Ammon's horn (tissue), 1 donor: ENCODE data around the gene FBXL7.
A peak's percentile ranks its signal among the peaks of the same experiment; 100 is the strongest.

Source experiments
- DNase-seq: peaks from one replicate; pipeline ENCODE4 v3.0.0-alpha.2; 2016; ENCODE audit warnings: low spot score

The FBXL7 gene

DNA sequence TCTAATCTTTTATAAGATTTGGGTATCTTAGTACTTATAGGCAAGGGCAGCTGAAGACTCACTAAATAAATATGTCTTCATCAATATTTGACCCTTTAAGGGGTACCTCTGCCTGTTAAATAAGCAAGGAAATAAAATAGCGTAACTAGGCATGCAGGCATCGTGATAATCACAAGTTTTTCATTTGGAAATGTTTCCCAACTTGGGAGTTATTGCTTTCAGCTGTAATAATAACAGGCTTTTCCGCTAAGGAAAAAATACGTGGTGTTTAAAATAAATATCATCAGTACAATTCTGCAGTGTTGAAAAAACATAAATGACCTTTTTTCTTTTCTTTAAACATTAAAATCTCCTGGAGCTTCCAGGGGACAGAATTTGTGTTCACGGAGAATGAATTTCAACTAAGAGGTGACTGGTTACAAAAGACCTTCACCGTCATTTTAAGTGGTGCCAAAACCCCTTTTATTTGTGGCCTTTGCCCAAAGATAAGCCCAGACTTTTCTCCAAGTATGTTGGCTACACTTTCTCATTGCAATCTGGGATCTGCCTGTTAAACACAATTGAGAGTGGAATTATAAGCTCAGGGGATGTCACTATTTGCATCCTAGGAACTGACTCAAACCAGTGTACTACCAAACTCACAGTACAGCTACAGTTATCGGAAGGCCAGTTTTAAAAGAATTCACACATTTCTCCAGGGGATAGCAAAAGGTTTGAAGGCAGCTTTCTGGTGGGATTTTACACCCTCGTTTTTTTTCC lies 218.6 kb downstream of the FBXL7 start:
- DNase-seq = no peak

DNA sequence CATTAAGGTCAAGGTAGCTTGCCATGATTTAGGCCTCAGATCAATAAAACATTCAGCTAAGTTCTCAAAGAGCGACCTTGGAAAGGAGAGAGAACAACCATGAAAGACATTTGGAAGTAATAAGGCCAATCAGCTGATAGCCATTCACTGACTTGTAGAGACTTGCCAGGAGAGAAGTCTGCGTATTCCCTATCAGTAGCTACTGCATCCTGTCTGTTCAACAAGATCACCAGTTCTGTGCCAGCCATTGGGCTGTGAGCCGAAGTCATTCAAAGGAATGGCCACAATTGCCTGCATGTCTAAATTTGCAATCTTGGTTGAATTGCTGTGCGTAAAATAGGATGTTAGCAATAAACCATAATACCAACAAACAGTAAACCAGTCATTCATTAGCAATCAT lies 219.8 kb downstream of the FBXL7 start:
- DNase-seq = peak; percentile 24

DNA sequence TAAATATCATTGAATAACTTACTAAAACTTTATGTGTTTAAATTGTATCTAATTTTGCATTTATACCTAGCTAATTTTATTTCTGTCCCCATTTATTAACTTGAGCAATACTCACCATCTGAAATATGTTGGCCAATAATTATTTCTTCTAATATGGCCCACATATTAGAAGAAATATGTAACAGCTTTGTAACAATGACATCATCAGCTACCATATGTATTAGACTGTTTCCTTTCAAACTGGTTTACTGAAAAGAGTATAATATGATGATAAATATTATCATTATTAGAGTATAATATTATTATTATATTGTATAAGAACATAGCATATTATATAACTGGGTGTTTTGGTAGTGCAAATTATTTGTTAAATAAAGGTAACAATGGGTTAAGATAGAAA lies 220.5 kb downstream of the FBXL7 start:
- DNase-seq = no peak

DNA sequence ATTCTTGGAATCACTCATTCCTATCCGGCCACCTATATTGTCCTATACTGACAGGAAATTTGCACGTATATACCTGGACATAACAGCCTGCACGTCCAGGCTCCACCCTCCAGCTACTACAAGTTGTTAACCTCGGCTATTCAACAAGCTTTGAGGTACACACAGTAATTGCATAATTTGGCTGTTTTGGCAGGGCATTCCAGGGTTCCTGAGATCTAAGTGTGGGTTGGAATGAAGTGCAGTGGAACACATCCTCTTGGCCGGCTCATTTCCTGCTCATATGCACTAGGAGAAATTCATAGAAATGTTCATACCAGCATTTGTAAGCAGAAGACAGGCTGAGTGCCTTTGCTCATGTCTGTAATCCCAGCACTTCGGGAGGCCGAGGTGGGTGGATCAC lies 222.3 kb downstream of the FBXL7 start:
- DNase-seq = no peak

DNA sequence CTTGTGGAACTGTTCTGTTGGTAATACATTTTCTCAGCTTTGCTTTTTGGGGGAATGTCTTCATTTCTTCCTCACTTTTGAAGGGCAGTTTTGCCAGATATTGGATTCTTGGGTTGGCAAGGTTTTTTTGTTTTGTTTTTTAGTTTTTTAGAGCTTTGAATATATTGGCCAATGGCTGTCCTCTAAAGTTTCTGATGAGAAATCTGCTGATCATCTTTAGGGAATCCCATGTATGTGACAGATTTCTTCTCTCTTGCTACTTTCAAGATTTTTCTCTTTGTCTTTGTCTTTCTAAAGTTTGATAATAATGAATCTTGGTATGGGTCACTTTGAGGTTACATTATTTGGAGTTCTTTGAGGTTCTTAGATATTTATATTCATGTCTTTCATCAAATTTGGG lies 227.4 kb downstream of the FBXL7 start:
- DNase-seq = no peak

DNA sequence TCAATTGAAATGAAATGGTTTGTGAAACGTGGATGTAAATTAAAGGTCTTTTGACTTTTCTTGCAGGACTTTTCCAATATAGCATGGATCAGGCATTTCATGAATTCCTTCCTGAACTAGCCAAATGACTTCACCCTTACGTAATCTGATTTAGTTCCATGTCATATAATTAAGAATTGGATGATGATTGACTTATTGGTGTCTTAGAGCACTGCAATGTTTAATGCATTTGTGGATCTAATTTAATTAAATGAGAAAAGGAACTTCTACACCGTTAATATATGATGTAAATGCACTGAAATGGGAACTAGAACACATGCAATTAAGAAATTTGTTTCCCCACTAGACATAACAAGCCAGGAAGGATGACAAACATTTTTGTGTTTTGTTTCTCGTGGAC lies 228.8 kb downstream of the FBXL7 start:
- no peak for DNase-seq

DNA sequence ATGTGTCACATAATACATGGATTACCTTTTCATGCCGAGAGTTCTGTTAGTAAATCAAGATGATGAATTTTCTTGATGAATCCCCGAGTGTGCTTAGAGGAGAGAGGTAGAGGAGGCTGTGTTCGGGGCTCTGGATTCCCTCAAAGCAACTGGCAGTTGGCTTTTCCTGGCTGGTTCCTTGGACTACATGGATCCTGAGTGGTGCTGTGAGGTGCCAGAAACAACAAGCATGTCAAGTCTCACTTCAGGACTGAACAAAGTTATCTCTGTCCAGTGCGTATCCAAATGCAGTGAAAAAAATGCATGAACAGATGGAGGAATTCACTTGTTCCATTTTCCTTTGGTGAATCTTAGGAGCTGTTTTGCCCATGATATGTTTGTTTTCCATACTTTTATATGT lies 231.7 kb downstream of the FBXL7 start:
- no peak for DNase-seq

DNA sequence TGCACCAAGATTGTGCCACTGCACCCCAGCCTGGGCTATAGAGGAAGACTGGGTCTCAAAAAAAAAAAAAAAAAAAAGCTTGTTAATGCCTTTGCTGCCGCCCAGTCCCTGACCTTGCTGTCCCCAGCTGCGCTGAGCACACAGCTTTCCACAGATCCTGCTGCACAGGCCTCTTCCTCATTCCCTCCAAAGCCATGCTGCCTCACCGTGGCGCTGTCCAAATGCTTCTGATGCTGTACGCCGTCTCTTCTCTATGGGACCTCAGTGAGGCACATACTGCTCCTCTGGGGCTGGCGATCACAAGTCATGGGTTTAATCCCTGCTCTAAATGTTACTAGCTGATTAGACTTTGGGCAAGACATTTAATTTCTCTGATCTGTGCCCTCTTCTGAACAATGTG lies 234.1 kb downstream of the FBXL7 start:
- DNase-seq = no peak

DNA sequence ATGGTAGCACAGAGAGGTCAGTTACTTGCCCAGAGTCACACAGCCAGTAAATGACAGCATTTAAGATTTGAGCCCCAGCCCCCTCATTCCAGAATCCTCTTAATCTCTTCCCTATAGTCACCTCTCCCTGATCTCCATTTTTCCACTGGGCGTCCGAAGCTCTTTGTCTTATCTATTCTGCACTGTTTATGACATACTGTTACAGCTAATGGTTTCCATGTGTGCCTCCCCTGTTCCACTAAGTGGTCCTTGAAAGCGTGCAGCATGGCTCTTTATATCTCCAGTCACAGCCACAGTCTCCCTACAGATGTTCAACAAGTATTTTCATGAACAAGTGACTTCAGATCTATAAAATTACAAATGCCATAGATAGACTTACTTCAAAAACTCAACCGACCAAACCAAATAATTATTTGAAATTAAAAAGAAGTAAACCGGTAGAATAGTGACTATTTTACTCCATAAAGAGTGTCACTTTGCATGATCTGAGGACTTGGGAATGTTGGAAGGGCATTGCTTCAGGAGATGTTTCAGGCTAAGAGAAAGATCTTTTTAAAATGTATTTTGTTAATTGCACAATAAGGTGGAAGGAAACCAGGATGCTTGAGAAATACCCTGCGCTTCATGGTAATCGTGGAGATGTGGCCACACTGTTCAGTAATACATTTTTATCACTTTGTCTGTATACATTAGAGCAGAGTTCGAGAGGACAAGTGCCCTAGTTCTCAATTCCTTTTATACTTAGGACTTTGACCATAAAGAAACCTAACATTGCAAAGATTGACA lies 237.2 kb downstream of the FBXL7 start:
- DNase-seq = no peak

DNA sequence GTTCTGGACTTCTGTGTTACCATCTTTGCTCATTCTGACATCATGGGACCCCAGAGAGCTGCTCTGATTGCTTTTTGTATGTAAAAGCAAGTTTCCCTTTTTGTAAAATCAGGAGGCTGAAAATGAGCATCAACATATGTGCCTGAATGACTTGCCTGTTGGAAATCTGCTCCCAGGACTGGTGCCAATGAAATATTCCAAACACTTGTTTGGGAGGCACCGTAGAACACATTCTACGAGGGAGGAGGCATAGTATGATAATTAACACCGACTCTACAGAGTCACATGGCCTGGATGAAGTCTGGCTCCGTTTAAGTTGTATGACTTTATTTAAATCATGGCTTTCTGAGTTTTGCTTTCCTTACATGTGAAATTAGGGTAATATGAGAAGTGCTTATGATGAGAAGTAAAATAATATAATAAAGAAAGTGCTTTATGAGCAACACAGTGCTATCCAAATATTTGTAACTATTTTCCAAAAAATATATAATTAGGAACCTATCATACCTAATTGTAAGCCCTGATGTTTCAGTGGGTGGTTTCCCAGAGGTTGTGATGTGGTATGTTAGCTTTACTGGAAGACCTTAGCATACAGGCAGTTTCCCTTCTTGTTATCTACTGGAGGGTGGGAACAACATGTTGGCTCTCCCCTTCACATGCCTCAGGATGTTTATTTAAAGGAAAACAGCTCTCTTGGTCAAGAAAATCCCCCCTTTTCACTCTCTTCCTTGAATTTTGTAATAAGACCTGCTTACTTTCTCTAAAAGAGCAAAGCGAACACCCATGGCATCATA lies 238.1 kb downstream of the FBXL7 start:
- DNase-seq = peak; percentile 55

DNA sequence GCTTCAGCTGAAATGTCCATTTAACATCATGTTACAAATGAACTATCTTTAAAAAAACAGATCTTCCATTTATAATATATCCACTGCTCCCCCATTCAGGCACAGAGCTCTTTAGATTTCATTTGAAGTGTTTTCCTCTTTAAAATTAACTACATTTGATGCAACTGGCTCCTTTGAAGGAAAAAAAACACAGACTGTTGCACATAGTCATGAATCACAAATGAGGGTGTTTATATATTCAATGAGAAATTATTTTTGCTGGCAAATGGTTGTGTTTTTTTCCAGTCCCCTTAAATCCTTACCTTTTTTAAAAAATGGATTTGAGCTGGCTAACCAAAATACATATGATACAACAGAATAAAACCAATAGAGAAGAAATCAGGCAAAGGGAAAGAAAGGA lies 240.4 kb downstream of the FBXL7 start:
- DNase-seq = no peak

DNA sequence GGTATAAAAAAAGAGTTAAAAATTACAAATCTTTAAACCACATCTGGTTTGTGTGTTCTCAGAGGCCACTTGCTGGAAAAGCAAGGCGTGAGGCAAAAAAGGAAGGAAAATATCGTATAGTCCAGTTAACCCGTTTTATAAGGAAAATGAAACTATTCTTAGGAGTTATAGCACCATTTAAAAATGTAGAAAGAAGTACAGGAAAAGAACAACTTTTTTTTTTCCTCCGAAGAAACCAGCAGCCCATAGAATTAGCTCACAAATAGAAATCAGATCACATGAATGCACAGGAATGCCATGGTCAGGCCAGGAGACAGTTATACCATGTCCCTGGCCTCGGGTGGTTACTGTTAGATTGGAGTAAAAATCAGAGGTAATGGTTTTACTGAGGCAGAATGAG lies 241.6 kb downstream of the FBXL7 start:
- no peak for DNase-seq

DNA sequence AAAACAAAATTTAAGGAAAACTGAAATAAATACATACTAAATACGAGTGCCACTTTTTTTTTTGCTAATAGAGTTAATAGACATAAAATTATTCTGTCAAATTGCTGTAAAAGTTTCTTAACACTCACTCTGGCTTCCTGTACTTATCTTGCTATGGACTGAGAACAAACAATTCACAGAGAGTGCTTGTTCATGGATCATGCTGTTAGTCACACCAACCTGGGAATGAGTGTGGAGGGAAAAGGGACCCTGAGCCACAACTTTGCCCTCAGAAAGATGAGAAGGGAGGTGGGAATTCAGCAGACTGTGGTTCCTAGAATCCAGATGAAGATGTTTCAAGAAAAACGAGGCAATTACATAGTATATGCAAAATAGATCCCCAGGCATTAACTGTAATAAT lies 246.9 kb downstream of the FBXL7 start:
- DNase-seq = no peak

DNA sequence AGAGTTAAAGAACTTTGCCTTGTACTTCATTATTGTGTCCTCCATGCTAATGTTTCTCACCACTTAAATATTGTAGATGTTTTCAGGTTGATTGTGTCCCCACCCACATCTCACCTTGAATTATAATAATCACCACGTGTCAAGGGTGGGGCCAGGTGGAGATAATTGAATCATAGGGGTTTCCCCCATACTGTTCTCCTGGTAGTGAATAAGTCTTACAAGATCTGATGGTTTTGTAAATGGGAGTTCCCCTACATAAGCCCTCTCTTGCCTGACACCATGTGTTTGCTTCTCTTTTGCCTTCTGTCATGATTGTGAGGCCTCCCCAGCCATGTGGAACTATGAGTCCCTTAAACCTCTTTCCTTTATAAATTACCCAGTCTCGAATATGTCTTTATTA lies 248.3 kb downstream of the FBXL7 start:
- no peak for DNase-seq

DNA sequence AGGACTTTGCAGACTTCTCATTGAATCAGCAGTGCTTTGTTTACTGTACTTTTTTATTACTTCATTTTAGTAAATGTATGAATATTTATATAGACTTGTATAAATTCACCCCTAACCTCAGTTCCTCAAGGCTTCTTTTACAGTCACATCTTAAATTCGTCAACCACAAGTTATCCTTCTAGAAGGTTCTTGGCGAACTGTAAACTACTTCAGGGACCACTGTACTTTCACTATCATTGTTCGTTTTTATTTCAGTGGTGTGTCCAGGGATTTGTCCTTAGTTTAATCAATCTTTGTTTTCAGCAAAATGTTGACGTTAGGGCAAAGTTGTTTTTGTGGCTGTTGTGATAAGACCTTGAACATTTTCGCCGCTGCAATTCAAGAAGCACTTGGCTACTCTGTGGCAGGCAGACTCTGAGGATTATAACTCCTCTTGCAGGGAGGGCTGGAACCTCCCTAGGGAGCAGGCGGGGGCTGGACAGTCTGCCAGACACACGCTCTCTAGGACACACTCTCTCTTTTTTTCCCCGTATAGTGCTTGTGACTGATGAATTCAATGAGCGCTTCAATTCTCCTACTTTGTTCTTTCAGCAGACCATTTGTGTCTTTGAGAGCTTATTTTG lies 252.8 kb downstream of the FBXL7 start:
- peak; percentile 63 for DNase-seq

DNA sequence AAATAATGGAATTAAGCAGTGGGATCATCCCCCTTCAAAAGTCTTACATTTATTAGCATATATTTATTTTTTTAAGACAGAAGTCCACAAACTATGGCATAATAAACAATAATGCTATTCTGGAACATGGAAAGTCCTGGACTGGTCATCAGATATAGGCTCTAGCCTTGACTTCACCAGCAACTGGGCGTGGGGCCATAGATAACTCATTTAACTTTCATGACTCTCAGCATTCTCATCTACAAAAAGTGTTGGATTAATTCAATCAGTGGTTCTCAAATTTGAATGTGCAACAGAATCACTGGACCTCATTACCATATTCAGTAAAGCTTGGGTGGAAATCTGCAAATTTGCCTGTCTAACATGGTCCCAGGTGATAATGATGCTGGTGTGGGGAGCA lies 253.8 kb downstream of the FBXL7 start:
- DNase-seq = no peak

DNA sequence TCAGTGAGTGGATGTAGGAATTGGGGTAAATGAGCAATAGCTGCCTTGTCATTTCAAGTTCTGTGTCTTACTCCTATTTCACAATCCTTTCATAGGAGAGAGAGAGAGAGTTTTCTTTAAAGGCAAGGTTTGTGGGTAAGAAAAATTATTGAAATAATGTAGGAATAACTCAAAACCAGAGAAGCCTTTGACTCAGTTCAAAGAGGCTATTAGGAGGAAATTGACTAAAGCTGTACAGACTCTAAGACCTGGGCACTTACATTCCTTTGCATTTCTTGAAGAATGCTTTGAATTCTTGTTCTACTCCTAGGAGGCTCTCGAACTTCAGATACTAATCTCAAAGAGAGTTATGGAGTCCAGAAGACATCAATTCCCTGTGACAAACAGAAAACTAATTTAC lies 257.1 kb downstream of the FBXL7 start:
- no peak for DNase-seq

DNA sequence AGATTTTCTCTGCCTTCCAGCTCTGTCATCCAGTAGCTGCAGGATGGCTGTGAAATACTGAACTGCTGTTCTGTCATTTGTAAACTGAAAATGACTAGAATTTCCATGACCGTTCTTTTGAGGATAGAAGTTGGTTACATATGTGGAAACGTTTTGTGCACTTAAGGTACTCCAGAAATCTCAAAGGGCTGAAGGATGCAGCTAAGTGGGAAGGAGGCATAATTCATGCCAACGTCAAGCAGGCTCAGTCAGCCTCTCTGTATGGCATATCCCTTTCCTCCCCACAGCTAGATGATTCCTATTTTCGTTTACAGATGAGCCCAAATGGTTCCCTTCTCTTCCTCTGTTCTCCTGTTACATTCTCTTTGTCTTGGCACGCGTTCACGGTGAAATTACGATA lies 257.6 kb downstream of the FBXL7 start:
- DNase-seq = no peak

DNA sequence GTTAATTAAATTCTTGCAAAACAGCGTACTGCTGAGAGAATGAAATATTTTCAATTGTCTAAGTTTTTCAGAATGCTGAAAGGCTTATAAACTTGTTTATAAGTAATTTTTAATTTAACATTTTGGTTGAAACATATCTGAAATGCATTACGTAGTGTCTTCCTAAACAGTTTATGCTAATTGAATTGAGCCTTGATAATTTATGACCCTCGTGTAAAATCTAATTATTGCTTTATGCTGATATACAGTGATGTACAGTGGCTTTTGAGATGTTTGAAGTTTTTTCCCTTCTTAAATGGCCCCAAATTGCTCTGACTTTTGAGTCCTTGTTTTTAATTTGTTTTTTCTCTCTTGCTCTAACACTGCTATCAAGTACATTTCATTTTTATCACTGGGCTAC lies 262.7 kb downstream of the FBXL7 start:
- no peak for DNase-seq

DNA sequence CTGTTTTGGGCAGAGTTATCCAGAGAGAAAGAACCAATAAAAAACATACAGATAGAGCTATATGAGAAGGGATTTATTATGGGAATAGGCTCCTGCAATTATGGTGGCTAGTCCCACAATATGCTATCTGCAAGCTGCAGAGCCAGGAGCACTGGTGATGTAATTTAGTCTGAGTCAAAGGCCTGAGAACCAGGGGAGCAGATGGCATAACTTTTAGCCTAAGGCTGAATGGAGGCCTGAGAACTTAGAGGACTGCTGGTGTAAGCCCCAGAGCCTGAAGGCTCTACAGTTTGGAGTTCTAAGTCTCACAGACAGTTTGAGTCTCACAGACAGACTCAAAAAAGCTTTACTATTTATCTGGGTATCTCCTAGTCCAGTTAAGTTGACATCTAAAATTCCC lies 263.8 kb downstream of the FBXL7 start:
- DNase-seq = no peak

DNA sequence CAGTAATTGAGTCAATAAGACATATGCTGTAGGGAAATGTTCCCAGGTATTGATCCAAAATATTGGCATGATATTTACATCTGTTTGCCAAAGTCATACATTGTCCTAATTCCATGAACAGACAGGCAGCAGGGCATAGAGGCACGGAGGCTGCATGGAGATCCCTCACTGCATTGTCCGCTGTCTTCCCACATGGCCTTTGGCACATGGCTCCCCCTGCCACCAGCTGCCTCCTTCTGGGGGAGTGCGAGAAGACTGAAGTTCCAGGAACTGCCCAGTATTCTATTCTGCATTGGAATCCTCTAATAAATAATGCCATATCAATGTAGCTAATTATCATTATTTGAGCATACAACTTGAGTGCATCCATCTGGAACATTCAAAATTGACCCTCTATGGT lies 269.0 kb downstream of the FBXL7 start:
- no peak for DNase-seq

DNA sequence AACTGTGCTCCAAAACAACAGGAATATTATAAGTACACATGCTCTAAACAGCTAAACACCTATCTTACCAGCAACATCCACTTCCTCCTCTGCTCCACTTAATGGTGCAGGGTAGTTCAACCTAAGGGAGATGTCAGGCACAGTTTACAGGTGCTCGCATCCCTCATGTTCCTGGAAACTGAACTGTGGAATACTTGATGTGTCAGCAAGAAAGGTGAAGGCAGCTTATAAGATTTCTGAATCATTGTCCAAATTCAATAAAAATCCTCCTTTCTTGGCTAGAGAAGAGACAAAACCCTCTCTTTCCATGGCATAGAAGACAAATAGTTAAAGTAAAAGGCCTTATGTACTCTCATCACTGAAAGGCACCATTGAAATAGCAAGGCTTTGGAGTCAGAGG lies 272.2 kb downstream of the FBXL7 start:
- DNase-seq = no peak

DNA sequence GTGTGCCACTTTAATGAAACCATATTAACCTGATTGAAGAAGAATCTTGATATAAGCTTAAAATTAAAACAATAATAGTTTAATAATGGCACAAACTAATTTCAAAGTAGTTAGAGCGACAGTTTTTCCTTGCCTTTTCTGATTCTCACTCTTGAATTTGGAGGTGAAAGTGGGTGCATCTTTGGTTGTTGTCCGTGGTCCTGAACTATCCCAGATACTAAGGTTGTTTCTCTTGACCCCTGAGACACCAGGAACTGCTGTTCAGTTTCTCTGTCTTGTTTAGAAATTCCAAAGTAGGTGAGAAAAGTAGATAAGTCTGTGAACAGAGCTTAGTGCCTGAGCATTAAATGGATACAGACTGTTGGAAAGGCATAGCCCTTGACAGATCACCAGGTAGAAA lies 274.7 kb downstream of the FBXL7 start:
- no peak for DNase-seq
